CD4-positive, alpha-beta T cell (primary cell): Measurements from ENCODE around the gene ZC3HAV1L. TPM values are rescaled to one million over a fixed set of nuclear protein-coding genes. Genes with fewer than 3 reads are reported as not detected.

ENCODE experiments used
- ATAC-seq: fragments of 200-7000 bp; cut with Tn5 transposase; one replicate; pipeline ENCODE4 v1.10.0; 2022; ENCODE audit warnings: mild to moderate bottlenecking; ENCODE audit not compliant: poor library complexity
- CTCF ChIA-PET: fragments of 350-600 bp; sonication (Branson Sonifier 250); formaldehyde crosslinking; loops from one replicate; lab custom pipeline; 2021; ENCODE audit warnings: antibody characterized with exemption, inconsistent platforms; lab: Charles Lee
- POLR2A ChIA-PET: fragments of 350-600 bp; sonication (Branson Sonifier 250); formaldehyde crosslinking; loops from one replicate; lab custom pipeline; 2021; ENCODE audit warnings: antibody characterized with exemption, inconsistent platforms; lab: Charles Lee
- DNase-seq, 14 experiments: peaks; one replicate each; pipeline ENCODE4 v3.0.0-alpha.2; 2013 to 2020; ENCODE audit warnings: mixed read lengths in 2 of 14
- H3K27ac ChIP-seq, 2 donors: one replicate each; pipeline versions ENCODE4 v1.5.1 to v1.7.0; 2013; ENCODE audit warnings: low read length in 2 of 2, low read depth in 1 of 2, mild to moderate bottlenecking in 1 of 2
- H3K27me3 ChIP-seq, 2 experiments: 1 replicate in 1 of 2; 2 replicates in 1 of 2; pipeline versions ENCODE4 v1.6.1 to v1.7.0; 2013; ENCODE audit warnings: low read length in 2 of 2, control low read depth in 1 of 2, mild to moderate bottlenecking in 1 of 2, moderate library complexity in 1 of 2; ENCODE audit not compliant: insufficient read depth in 2 of 2, control insufficient read depth in 1 of 2
- H3K36me3 ChIP-seq: one replicate; pipeline ENCODE4 v1.6.1; 2013; ENCODE audit warnings: low read length, control low read depth; ENCODE audit not compliant: insufficient read depth
- H3K4me1 ChIP-seq: one replicate; pipeline ENCODE4 v1.6.1; 2013; ENCODE audit warnings: low read length, control low read depth; ENCODE audit not compliant: insufficient read depth
- H3K4me3 ChIP-seq: one replicate; pipeline ENCODE4 v1.5.1; 2013; ENCODE audit warnings: mild to moderate bottlenecking, low read length, moderate library complexity
- H3K9me3 ChIP-seq, 2 experiments: 1 replicate in 1 of 2; 2 replicates in 1 of 2; pipeline versions ENCODE4 v1.6.1 to v1.7.0; 2013; ENCODE audit warnings: low read length in 2 of 2, mild to moderate bottlenecking in 2 of 2, control low read depth in 1 of 2, moderate library complexity in 1 of 2; ENCODE audit not compliant: control insufficient read depth in 1 of 2, insufficient read depth in 1 of 2
- H3K27ac Mint-ChIP-seq: one replicate; pipeline ENCODE4 v1.8.0; 2020; ENCODE audit warnings: mixed read lengths
- H3K27me3 Mint-ChIP-seq: one replicate; pipeline ENCODE4 v1.8.0; 2021; ENCODE audit warnings: mixed read lengths
- H3K36me3 Mint-ChIP-seq: one replicate; pipeline ENCODE4 v1.8.0; 2021; ENCODE audit warnings: low read depth, mixed read lengths
- H3K4me1 Mint-ChIP-seq: one replicate; pipeline ENCODE4 v1.8.0; 2021; ENCODE audit warnings: low read depth, mixed read lengths
- H3K4me3 Mint-ChIP-seq: one replicate; pipeline ENCODE4 v1.8.0; 2020; ENCODE audit warnings: mild to moderate bottlenecking, mixed read lengths
- H3K9me3 Mint-ChIP-seq: one replicate; pipeline ENCODE4 v1.8.0; 2020; ENCODE audit warnings: mixed read lengths
- CTCF ChIP-seq: fragments of 200-600 bp; IDR thresholded peaks from one replicate; pipeline ENCODE4 v1.8.0; 2022; ENCODE audit warnings: antibody characterized with exemption, mild to moderate bottlenecking
- intact Hi-C, 2 experiments: fragments of 100-400 bp; cut with DNase I in 1 of 2; cut with micrococcal nuclease in 1 of 2; formaldehyde crosslinking; loops; one replicate each; pipeline versions ENCODE4 v1.15.1 to v1.9.0; 2023 to 2025; cut with DNase I, micrococcal nuclease
- total RNA-seq, 174 experiments: library from RNA in 2 of 174; stranded (reverse) in 2 of 174; gene quantifications; one replicate each; pipeline ENCODE4 v1.2.3 and lab custom pipeline; 2021 to 2026

ZC3HAV1L gene
- total RNA-seq, 2 experiments from 2014 or later = 0.44 to 0.50 TPM

GRCh38 chr7:139034855-139035585 lies 822 bp downstream of the ZC3HAV1L start:
- ATAC-seq (peak; percentile 33), DNase-seq (peak in 4 of 14 experiments; percentile 12 to 37 (median 26))
- ChIA-PET CTCF (interaction anchor here (0.7 to 1.8 kb wide), 3 partner anchors 17 to 60 kb away, joined by 3 to 6 read pairs (median 3); no protein-coding TSS in a partner anchor), POLR2A (interaction anchor here (0.5 to 3.5 kb wide), 5 partner anchors 10 to 83 kb away, joined by 3 to 23 read pairs (median 4); no protein-coding TSS in a partner anchor)
- Mint-ChIP-seq H3K4me1 (peaks cover 18% of the 10 kb centered on the region), H3K36me3 (no peaks in the 10 kb centered on the region), H3K27me3 (no peaks in the 10 kb centered on the region), H3K27ac (no peak overlapping the region), H3K4me3 (peak overlapping the region; percentile 88), H3K9me3 (no peaks in the 10 kb centered on the region)
- Histone ChIP-seq H3K4me1 (peaks cover 22% of the 10 kb centered on the region), H3K36me3 (no peaks in the 10 kb centered on the region), H3K27me3 (no peaks in the 10 kb centered on the region), H3K9me3 (no peaks in the 10 kb centered on the region), H3K4me3 (peak overlapping the region; percentile 45), H3K27ac (no peak overlapping the region)
- intact Hi-C loops = no loop called here
- no peak for TF ChIP-seq CTCF

GRCh38 chr7:139034336-139034735 lies 1.5 kb downstream of the ZC3HAV1L start:
- H3K36me3 ChIP-seq = no peaks in the 10 kb centered on the region
- Mint-ChIP-seq H3K4me3 (peak overlapping the region; percentile 77), H3K27ac (no peak overlapping the region), H3K9me3 (no peaks in the 10 kb centered on the region), H3K4me1 (peaks cover 18% of the 10 kb centered on the region), H3K27me3 (no peaks in the 10 kb centered on the region), H3K36me3 (no peaks in the 10 kb centered on the region)
- no peaks in the 10 kb centered on the region for H3K27me3 ChIP-seq
- intact Hi-C loops = no loop called here
- peaks cover 22% of the 10 kb centered on the region for H3K4me1 ChIP-seq
- no peak for TF ChIP-seq CTCF
- no peak for DNase-seq
- ATAC-seq = no peak
- ChIA-PET POLR2A (interaction anchor here (1.2 to 3.5 kb wide), 3 partner anchors 11 to 60 kb away, joined by 3 to 23 read pairs (median 9); no protein-coding TSS in a partner anchor), CTCF (interaction anchor here (0.7 kb wide), 1 partner anchor 20 kb away, joined by 3 read pairs; no protein-coding TSS in a partner anchor)
- no peak overlapping the region for H3K27ac ChIP-seq
- no peak overlapping the region for H3K4me3 ChIP-seq
- no peaks in the 10 kb centered on the region for H3K9me3 ChIP-seq

GRCh38 chr7:139033346-139034114 lies 2.3 kb downstream of the ZC3HAV1L start:
- H3K36me3 ChIP-seq = no peaks in the 10 kb centered on the region
- ATAC-seq (peak; percentile 13), DNase-seq (no peak)
- no peak for TF ChIP-seq CTCF
- no peaks in the 10 kb centered on the region for H3K27me3 ChIP-seq
- no peak overlapping the region for H3K4me3 ChIP-seq
- Mint-ChIP-seq H3K27me3 (no peaks in the 10 kb centered on the region), H3K9me3 (no peaks in the 10 kb centered on the region), H3K27ac (no peak overlapping the region), H3K4me3 (peak overlapping the region; percentile 6), H3K4me1 (peaks cover 18% of the 10 kb centered on the region), H3K36me3 (no peaks in the 10 kb centered on the region)
- POLR2A ChIA-PET = interaction anchor here (1.8 to 3.8 kb wide), 2 partner anchors 9 to 61 kb away, joined by 9 to 14 read pairs; no protein-coding TSS in a partner anchor
- CTCF ChIA-PET = interaction anchor here (1.0 kb wide), 1 partner anchor 17 kb away, joined by 3 read pairs; no protein-coding TSS in a partner anchor
- no peak overlapping the region for H3K27ac ChIP-seq
- H3K4me1 ChIP-seq = peaks cover 22% of the 10 kb centered on the region
- H3K9me3 ChIP-seq = no peaks in the 10 kb centered on the region
- intact Hi-C loops = no loop called here
